NCI-H187 (cell line): ENCODE results near the gene SULT1C4.
"Not testable (repeated sequence)": the region's sequence is repeated elsewhere in the genome, so short reads cannot be mapped to it uniquely, and the experiment has no call there.

Experiments
- DNase-seq, 2 experiments: peaks; one replicate each; lab custom pipeline; 2025; lab: John Stamatoyannopoulos, UW

SULT1C4 gene

DNA sequence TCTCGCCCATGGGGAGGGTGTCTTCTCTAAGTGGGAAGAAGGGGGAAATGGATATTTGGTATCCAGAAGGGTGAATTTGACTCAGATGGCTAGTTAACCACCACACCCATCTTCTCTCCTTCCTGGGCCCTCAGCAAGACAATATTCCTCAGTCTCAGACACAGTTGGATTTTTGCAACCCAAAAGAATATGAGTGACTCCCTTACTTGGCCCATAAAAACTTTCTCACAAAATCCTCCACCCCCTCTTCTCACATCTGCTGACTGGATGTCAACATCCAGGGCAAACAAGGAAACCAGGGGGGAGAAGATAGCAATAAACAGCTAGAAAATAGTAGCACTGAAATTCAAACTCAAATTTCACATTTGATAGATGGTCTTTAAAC lies 35.9 kb downstream of the SULT1C4 start:
- DNase-seq = no peak

DNA sequence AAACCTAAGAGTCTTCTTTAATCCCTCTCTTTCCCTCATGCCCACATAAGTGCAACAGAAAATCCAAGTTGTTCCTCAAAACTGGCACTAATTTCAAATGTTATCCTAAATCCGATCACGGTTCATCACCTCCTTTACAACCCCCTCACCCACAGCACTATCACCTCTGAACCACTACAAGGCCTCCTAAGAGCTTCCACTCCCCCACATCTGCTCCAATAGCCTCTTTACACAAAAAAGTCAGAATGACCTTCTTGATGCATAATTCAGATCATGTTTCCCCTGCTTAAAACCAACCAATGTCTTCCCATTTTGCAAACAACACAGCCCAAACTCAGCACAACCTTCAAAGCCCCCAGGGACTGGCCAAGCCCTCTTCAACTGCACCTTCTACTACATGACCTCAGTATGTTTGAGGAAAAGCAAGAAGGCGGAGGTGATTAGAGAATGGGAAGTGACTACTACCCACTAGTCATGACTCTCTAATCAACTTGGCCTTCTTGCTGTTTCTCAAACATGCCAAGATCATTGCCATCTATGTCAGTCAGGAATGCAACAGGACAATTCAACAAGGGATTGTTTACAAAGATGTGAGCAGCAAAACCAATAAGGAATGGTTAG lies 36.6 kb downstream of the SULT1C4 start:
- no peak for DNase-seq

DNA sequence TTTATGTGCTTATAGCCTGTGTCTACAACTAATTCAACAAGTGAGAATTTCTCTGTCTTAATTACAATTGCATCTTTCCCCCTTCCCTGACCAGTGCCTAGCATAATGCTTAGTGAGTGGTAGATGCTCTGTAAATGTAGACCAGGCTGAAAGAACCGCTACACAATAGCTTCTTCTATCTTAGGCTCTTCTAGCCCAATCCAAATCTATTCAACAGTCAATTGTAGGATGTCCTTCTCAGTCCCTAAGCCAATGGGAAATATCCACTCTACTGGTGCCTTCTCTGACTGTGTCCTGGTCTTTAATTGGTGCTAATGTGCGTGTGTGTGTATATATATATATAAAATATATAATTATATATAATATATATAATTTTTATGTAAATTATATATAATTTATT lies 37.2 kb downstream of the SULT1C4 start:
- no peak for DNase-seq

DNA sequence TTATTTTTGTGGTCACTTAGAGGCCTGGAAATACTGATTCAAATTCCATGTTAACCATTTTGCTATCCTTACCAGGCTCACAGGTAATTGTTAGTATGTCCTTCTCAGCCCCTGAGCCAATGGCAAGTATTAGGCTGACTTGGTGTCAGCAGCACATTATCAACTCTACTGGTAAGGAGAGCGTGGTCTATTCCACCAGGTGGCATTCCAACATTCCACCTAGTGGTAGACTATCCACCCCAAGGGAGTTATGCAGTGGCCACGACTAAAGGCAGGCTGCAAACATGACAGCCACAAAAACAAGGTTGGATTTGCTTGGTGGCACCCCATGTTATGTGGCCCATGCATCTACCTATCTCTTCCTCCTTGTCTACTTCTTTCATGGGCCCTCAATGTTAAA lies 39.5 kb downstream of the SULT1C4 start:
- DNase-seq = no peak

DNA sequence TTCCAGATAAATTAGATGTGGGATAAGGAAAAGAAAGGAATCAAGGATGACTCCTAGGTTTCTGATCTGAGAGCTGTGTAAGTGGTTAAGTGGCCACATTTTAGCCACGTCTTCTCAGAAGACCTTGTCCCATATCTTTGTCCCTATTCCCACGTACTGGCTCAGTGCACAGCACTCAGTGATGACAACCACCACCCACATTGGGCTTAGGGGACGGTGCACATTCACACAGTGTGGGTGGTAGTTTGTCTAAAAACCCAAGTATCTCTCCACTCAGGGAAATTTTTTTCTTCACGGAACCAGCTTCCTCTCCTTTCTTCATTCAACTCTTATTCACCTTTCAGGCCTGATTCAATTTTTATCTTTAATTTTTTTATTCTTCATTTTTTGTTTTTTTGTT lies 40.7 kb downstream of the SULT1C4 start:
- DNase-seq = no peak

DNA sequence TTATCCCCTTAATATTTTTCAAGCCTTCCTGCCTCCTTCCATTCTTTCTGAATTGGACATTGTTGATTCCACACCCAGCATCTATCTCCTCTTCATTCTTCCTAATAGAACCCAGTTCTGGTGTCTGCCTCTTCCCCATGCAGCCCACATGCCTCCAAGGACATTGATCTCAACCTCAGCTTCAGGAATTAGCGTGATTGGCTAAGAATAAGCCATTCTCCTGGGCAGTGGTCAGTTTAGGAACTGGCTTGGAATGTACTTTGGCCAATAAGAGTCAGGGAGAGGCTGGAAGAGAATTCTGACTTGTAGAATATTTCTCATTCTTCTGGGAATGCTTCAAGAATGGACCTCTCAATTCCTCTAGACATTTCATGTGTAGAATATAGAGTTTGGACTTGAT lies 45.3 kb downstream of the SULT1C4 start:
- no peak for DNase-seq

DNA sequence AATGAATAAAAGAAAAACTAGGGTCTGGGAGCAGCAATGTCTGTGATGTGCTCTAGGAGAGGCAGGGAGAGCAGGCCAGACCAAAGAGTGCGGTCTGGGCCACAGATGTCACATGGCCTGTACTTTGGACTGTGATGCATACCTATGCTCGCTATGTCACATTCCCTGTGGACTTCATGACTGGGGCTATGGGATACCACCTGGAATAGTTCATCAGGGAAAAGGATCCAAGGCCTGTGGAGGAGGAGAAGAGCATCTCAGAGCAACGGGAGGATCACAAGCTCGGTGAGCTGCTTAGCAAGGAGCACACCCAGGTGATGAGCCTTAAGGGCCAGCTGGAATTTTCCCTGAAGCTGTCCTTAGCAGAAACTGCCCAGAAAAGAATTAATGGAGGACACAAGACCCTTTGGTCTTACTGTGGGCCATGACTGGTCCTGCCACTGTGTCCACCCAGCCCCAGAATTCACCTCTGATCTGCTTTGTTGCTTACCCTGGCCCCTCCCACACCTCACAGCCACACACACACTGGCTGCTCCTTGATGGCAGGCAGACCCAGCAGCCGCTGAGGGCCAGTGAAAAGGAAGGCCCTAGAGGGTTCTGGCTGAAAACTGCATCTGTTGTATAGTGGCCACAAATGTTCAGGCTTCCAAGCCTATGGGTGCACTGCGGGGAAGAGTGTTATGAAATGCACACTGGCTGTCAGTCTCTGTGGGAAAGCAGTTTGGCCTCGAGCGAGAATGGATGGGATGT lies 45.9 kb downstream of the SULT1C4 start:
- DNase-seq = no peak

DNA sequence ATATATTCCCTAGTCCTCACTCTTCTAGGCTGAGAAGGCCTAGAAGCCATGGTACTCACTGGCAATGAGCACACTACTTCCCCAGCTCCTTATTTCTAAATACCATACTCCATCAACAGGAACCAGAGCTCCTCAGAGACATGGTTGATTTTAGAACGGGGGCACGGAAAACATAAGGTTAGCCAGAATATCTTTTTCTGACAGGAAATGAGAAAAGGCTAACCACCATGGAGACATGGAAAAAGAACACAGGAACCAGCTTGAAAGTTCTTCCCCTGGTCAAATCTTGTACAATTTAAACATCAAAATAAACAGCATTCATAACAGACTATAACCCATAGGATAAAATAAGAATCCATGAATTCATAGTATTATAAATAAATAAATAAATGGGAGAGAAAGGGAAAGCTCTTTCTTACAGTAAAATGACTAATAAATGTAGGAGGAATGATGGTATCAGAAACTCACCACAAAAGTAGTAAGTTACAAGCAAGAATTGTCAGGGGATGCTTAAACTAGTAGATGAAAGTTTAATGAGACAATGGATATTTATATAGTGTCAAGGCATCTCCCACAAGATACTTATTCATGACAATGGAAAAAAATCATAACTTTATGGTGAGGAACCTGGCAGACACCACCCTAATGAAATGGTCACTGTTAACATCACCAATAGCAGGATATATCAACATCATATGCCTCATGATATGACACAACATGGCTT lies 50.7 kb downstream of the SULT1C4 start:
- DNase-seq = no peak

DNA sequence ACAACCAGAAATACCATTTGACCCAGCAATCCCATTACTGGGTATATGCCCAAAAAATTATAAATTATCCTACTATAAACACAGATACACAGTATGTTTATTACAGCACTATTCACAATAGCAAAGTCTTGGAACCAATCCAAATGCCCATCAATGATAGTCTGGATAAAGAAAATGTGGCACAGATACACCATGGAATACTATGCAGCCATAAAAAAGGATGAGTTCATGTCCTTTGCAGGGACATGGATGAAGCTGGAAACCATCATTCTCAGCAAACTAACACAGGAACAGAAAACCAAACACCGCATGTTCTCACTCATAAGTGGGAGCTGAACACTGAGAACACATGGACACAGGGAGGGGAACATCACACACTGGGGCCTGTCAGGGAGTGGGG lies 57.8 kb downstream of the SULT1C4 start:
- not testable (repeated sequence) for DNase-seq

DNA sequence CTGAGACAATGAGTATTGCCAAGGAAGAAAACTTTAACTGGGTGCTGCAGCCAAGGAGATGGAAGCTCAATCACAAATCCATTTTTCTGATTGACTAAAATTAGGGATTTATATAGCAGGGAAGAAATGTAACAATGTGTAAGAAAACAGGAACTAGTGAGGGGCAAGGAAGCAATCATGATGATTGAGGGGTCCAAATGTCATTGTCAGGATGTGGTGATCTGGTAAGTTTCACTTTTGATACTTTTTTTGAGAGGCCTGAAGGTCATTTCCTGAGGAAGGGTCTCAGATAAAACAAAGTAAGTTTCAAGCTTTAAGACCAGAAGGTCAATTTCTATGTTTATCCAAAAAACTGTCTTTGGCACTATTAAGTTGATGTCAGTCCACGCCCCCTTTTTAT lies 59.2 kb downstream of the SULT1C4 start:
- DNase-seq = no peak
